Mononuclear cell (primary cell): ENCODE results near the gene CRYBA4. TPM values are rescaled to one million over a fixed set of nuclear protein-coding genes. Genes with fewer than 3 reads are reported as not detected.

ENCODE experiments used
- H3K27me3 ChIP-seq: 2 replicates; pipeline ENCODE4 v1.6.0; 2011; ENCODE audit warnings: low read length, control low read depth; ENCODE audit not compliant: insufficient read depth
- H3K4me1 ChIP-seq: 2 replicates; pipeline ENCODE4 v1.5.1; 2011; ENCODE audit warnings: mild to moderate bottlenecking, low read length, control low read depth; ENCODE audit not compliant: insufficient read depth
- H3K4me3 ChIP-seq: 2 replicates; pipeline ENCODE4 v1.5.1; 2011; ENCODE audit warnings: mild to moderate bottlenecking, low read length, moderate library complexity
- H3K9me3 ChIP-seq: 2 replicates; pipeline ENCODE4 v1.5.1; 2011; ENCODE audit warnings: low read depth, mild to moderate bottlenecking, control low read depth, low read length
- total RNA-seq: library from RNA; depleted of rRNA; stranded (reverse); fragments of >200 nt; gene quantifications from one replicate; pipeline ENCODE4 v1.2.3, GENCODE V29; 2012

The CRYBA4 gene
- total RNA-seq, 1 donor, result not detected

DNA sequence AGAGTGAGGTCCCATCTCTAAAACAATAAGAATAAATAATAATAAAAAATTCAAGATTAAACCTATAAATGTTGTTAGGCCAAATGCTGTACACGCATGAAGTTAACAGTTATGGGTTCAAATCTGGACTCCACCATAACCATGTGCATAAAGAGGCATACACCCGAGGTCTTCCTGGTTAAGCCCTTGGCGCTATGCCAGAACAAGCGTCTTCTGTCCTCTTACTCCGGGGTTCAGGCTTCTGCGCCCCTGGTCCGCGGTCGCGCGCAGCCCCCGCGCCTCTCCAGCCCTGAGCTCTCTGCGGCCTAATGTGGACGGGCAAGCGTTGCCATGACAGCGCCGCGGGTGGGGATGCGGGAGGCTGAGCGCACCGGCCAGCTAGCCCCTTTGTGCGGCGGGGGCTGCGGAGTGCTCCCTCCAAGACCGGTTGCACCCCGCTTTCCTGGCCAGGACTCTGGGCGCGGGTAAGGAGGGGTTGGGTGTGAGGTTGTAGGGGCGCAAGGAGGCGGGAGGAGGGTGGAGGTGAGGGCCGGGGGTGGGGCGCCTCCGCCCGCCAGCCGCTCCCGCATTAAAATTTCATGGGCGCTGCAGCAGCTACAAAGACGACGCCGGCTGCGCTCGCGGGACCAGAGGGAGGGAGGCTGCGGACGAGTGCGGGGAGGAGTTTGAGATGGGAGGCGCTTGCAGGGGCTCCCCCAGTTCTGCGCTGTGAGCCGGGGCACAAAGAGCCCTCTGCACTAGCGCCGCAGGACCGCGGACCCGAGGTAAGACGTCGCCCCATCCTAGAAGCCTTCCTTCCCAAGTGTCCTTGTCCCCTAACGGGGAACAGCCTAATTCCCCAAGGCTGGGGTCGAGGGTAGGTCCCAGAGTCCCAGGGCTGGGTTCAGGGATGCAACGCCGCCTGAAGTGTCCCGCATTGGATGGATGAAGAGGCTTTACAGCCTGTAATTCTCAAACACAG lies 35.4 kb downstream of the CRYBA4 start, which contains the start of gene MIAT:
MIAT (plus strand) TSS at position 698 of the 961 bp plus-strand sequence.
- Histone ChIP-seq H3K27me3 (peaks cover 12% of the 10 kb centered on the region), H3K9me3 (no peaks in the 10 kb centered on the region), H3K4me1 (peaks cover 28% of the 10 kb centered on the region), H3K4me3 (peak within 1 kb of the TSS; percentile 40)

DNA sequence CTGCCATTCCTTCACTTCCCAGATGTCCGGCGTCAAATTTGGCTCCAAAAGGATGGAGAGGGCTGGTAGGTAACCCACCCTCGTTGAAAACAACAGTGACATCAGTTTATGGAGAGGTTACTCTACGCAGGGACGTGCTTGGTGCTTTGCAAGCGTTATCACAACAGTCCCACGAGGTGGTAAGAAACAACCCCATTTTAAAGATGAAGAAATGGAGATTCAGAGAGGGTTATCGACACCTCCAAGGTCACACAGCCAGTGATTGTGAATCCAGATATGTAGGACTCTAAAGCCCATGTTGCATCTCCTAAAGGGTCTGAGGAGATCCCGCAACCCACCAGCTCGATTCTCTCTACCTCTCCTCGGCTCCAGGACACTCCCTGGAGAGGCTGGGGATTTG lies 36.4 kb downstream of the CRYBA4 start:
- peaks cover 12% of the 10 kb centered on the region for H3K27me3 ChIP-seq
- peaks cover 28% of the 10 kb centered on the region for H3K4me1 ChIP-seq
- H3K9me3 ChIP-seq, result no peaks in the 10 kb centered on the region
- peak overlapping the region; percentile 26 for H3K4me3 ChIP-seq

DNA sequence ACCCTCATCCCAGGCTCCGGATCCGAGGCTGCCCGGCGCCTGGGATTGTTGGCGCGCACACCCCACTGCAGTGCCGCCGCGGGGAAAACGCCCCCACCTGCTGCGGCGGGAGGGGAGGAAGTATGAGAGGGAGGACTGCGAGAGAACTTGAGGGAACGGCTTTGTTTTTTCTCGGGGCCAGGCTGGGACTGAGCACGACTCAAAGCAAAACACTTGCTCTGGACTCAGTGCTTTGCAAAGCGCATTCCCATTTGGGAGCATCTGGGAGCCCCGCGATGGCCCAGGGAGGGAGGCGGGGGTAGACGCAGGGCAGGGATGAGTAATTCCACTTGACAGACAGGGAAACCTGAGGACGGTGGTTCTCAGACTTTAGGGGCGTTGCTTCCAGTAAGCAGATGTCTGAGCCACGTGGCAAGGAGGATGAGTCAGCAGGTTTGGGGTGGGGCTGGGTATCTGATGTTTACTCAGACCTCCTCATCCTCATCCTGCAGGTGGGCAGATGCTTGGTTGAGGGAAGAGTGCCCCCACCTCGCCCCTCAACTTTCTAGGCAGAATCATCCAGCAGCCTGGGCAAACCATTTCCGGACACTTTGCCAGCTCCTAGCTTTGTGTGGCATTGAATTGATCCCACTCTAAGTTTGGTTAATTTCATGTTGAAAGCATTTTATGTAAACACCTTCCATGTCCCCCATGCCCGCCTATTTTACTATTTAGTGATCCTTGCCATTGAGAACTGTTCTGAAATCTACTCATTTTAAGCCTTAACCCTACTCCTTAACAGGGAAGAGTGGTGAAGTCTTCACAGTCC lies 37.1 kb downstream of the CRYBA4 start:
- peaks cover 28% of the 10 kb centered on the region for H3K4me1 ChIP-seq
- peaks cover 12% of the 10 kb centered on the region for H3K27me3 ChIP-seq
- peak overlapping the region; percentile 26 for H3K4me3 ChIP-seq
- H3K9me3 ChIP-seq, result no peaks in the 10 kb centered on the region

DNA sequence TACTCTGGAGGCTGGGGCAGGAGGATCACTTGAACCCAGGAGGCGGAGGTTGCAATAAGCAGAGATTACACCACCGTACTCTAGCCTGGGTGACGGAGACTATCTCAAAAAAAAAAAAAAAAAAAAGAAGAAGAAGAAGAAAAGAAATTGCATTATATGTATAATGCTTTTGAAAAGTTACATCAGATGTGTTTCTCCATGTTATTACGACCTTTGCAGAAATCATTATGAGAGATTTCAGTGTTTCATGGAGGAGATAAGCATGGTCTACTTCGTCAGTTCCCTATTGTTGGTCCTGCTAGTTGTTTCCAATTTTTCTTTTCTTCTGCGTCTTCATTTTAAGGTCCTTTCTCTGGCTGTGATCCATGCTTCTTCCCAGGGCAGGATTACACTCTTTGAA lies 38.6 kb downstream of the CRYBA4 start:
- Histone ChIP-seq H3K4me3 (no peak overlapping the region), H3K9me3 (no peaks in the 10 kb centered on the region), H3K4me1 (peaks cover 34% of the 10 kb centered on the region), H3K27me3 (peaks cover 12% of the 10 kb centered on the region)

DNA sequence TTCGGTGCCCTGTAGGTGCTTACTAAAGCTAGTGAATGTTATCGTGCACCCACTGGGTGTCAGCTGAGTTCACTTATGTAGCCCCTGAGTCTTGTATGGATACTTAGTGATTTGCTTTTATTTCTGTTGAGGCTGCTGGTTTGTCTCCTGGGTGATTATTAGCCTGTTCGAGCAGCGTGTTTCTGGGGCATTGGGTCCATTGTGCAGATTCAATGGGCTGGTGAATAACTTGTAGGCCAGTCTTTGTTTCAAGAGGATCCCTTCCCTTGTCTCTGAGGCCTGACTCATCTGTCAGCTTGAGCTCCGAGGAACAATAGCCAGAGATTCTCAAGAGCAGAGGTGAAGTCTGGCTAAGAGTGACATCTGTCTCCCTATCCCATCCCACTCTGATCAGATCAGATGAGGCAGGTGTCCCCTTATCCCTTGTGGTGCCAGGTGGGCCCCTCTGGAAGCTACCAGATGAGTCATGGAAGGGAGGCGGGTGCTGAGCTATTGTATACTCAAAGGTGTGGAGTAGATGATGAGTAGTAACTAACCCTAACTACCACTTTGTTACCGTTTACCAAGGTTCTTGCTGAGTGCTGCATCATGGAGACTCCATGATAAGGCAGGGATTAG lies 39.3 kb downstream of the CRYBA4 start:
- peaks cover 12% of the 10 kb centered on the region for H3K27me3 ChIP-seq
- peaks cover 38% of the 10 kb centered on the region for H3K4me1 ChIP-seq
- H3K9me3 ChIP-seq, result no peaks in the 10 kb centered on the region
- no peak overlapping the region for H3K4me3 ChIP-seq

DNA sequence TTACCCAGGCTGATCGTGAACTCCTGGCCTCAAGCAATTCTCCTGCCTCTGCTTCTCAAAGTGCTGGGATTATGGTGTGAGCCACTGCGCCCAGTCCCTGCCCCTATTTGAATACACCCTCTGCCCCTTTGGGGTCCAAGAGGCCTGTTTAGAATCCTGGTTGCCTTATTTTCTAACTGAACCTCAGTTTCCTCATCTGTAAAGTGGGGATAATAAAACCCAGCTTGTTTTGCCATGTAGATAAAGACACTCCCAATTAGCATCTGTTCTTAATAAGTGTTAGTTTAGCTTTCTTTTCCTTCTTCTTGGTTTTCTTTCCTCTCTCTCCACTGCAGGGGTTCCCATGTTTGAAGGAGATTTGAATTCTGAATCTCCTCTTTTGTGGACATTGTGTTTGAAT lies 40.4 kb downstream of the CRYBA4 start:
- Histone ChIP-seq H3K4me1 (peaks cover 33% of the 10 kb centered on the region), H3K4me3 (no peak overlapping the region), H3K9me3 (no peaks in the 10 kb centered on the region), H3K27me3 (peaks cover 10% of the 10 kb centered on the region)

DNA sequence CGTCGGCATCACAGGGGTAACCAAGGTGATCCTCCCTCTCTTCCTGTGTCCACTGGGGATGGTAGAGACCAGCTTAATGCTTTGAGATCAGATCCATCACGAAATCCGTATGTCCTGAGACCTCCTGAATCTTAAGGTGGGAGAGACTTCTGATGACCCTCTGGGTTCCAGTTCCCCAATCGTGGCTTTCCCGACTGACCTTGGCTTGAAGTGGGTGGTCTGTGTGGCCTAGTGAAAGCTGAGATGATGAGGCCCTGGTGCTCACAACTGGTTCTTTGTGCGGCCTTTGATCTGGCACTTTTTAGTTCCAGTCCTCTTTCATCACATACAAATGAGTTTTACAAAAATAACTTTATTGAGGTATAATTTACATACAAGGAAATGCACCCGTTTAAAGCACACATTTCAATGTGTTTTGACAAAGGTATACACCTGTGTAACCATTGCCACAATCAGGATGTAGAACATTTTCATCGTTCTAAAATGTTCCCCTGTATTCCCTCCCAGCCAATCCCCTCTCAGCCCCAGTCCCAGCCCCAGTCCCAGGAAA lies 41.7 kb downstream of the CRYBA4 start:
- H3K9me3 ChIP-seq, result no peaks in the 10 kb centered on the region
- H3K4me1 ChIP-seq, result peaks cover 21% of the 10 kb centered on the region
- H3K4me3 ChIP-seq, result no peak overlapping the region
- H3K27me3 ChIP-seq, result peaks cover under 1% of the 10 kb centered on the region

DNA sequence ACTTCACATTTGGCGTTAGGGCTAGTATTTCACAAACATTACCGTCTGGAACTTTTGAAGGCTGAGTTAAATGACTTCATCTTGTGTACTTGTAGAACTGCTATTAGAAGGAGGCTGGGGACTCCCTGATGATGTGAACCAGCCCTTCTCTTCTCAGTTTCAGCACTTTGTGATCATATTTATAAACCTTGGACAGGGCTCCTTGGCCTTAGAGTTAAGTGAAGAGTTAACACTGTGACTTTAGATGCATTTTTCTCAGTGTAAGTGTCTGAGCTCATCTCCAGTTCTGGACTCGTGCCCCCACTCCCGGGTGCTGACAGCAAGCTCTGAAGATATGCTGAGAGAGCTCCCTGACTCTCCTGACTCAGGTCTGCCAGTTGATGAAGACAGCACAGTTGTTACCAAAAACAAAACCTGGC lies 44.1 kb downstream of the CRYBA4 start:
- no peak overlapping the region for H3K4me3 ChIP-seq

DNA sequence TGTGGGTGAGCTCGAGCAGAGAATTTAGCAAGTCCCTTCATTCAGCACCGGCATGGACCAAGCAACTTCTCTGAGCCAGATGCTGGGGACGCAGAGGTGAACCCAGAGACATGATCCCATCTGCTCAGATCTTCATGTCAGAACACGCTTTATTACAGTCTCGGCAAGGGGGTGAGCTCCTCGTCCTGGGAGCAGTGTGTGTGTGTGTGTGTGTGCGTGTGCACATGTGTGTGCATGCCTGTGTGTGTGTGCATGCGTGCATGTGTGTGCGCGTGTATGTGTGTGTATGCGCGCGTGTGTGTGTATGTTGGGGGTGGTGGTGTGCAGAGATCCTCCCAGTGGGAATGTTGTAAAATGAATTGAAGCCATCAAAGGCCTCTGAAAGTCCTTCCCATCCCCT lies 45.4 kb downstream of the CRYBA4 start:
- Histone ChIP-seq H3K4me3 (no peak overlapping the region), H3K9me3 (no peaks in the 10 kb centered on the region), H3K27me3 (no peaks in the 10 kb centered on the region), H3K4me1 (peaks cover 40% of the 10 kb centered on the region)

More for the DNA sequence above, 44.1 kb downstream of the CRYBA4 start:
- H3K27me3 ChIP-seq, result no peaks in the 10 kb centered on the region
- peaks cover 26% of the 10 kb centered on the region for H3K4me1 ChIP-seq
- no peaks in the 10 kb centered on the region for H3K9me3 ChIP-seq

DNA sequence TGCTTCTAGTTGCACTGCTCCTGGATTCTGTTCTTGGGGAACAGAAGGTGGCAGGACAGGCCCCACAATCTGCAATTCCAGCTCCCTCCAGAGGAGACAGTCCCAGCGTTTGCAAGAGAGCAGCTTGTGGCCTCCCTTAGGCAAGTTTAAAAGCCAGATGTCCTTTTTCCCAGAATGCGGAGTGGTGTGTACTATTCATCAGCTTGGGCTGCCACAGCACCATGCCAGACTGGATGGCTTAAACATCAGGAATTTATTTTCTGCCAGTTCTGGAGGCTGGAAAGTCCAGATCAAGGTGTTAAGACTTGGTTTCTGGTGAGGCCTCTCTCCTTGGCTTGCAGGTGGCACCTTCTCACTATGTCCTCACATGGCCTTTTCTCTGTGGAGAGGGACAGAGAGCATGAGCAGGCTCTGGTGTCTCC lies 47.3 kb downstream of the CRYBA4 start:
- Histone ChIP-seq H3K4me1 (peaks cover 53% of the 10 kb centered on the region), H3K9me3 (no peaks in the 10 kb centered on the region), H3K4me3 (no peak overlapping the region), H3K27me3 (no peaks in the 10 kb centered on the region)

DNA sequence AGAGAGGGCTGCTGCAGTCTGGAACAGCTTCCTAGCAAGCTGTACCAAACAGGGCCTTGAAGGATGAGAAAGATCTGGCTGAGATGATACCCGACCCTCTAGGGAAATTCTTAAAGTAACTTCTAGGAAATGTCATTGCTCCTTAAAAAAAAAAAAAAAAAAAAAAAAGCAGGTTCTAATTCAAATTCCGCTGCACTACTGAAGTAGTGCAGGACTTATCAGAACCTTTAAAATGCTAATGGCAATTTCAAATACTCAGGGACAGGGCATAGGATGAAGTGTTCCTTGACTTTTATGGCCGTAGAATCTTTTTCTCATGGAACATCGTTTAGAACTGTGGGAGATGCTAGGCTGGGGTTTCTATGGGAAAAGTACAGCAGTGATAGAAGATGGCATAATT lies 48.7 kb downstream of the CRYBA4 start:
- Histone ChIP-seq H3K27me3 (no peaks in the 10 kb centered on the region), H3K4me3 (no peak overlapping the region), H3K9me3 (no peaks in the 10 kb centered on the region), H3K4me1 (peaks cover 59% of the 10 kb centered on the region)

DNA sequence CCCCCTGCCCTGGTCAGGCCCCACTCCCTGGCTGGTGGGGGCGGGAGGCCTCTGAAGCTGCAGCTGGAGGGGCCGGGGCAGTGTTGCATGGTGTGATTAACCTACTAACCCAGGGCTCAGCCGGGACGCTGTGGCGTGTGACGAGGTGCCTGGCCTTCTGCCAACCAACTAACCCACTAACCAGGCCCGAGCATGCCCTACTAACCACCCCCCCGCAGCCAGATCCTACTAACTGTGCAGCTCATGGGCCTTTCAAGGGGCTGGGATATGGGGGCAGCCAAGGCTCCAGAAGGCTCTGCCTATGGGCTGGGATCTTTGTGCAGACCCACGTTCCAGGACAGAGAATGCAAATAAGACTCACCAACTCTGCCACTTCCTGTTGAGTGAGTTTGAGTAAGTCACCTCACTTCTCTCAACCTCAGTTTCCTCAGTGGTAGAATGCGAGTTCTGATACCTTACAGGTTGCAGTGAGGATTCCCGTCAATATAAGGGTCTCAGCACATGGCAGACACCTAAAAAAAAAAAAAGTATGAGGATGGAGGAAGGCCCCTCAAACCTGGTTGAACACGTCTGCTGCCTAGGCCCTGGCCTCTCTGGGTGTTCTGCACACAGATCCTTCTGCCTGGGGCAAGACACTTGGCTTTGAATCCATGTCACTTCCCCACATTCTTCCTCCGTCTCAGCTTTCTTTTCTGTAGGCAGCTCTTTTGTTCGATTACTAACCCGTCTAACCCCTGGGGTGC lies 49.7 kb downstream of the CRYBA4 start:
- Histone ChIP-seq H3K4me1 (peaks cover 67% of the 10 kb centered on the region), H3K27me3 (no peaks in the 10 kb centered on the region), H3K4me3 (no peak overlapping the region), H3K9me3 (no peaks in the 10 kb centered on the region)

DNA sequence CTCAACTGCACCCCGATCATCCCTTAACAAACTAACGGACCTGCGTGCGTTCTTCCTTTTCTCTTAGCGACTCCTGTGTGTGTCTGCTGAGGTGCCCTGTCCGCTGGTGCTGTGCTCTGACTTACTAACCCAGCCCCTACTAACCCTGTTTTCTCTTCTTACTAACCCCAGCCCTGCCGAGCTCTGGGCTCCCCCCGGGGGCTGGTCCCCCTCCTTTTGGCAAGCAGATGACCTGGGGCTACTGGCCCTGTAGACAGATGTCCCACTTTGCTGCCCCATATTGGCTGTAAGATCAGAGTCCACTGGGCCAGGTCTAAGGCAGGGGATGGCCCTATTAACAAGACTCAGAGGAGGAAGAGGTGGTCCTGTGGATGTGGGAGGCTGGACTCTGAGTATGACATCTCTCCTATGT lies 50.3 kb downstream of the CRYBA4 start:
- H3K9me3 ChIP-seq, result no peaks in the 10 kb centered on the region
- peaks cover 69% of the 10 kb centered on the region for H3K4me1 ChIP-seq
- no peaks in the 10 kb centered on the region for H3K27me3 ChIP-seq
- H3K4me3 ChIP-seq, result no peak overlapping the region
